DMS153 (cell line): ENCODE results near the gene SLC13A4.
A peak's percentile ranks its signal among the peaks of the same experiment; 100 is the strongest.
"Not testable (repeated sequence)": the region's sequence is repeated elsewhere in the genome, so short reads cannot be mapped to it uniquely, and the experiment has no call there.

Experiments
- DNase-seq: peaks from one replicate; lab custom pipeline; 2025; lab: John Stamatoyannopoulos, UW

SLC13A4 gene

GRCh38 chr7:135692055-135692454 lies 35.9 kb downstream of the SLC13A4 start:
- no peak for DNase-seq

- DNase-seq = no peak
Measured at GRCh38 chr7:135690566-135690965, 37.4 kb downstream of the SLC13A4 start.

GRCh38 chr7:135687466-135687865 lies 40.5 kb downstream of the SLC13A4 start:
- DNase-seq = no peak

GRCh38 chr7:135685306-135686084 lies 42.5 kb downstream of the SLC13A4 start:
- no peak for DNase-seq

- DNase-seq = no peak
Measured at GRCh38 chr7:135684699-135685098, 43.3 kb downstream of the SLC13A4 start.

GRCh38 chr7:135684136-135684535 lies 43.9 kb downstream of the SLC13A4 start:
- no peak for DNase-seq

GRCh38 chr7:135683609-135684008 lies 44.4 kb downstream of the SLC13A4 start:
- DNase-seq = no peak

- DNase-seq = no peak
Measured at GRCh38 chr7:135682191-135682590, 45.8 kb downstream of the SLC13A4 start.

GRCh38 chr7:135681762-135682161 lies 46.2 kb downstream of the SLC13A4 start:
- DNase-seq = no peak

- no peak for DNase-seq
Measured at GRCh38 chr7:135678612-135679575, 49.1 kb downstream of the SLC13A4 start.

GRCh38 chr7:135673360-135673706 lies 54.7 kb downstream of the SLC13A4 start:
- no peak for DNase-seq

- DNase-seq = no peak
Measured at GRCh38 chr7:135672560-135673359, 55.2 kb downstream of the SLC13A4 start.

- DNase-seq = no peak
Measured at GRCh38 chr7:135670179-135670578, 57.8 kb downstream of the SLC13A4 start.

GRCh38 chr7:135669774-135670173 lies 58.2 kb downstream of the SLC13A4 start:
- no peak for DNase-seq

GRCh38 chr7:135668852-135669395 lies 59.1 kb downstream of the SLC13A4 start:
- DNase-seq = not testable (repeated sequence)

- DNase-seq = not testable (repeated sequence)
Measured at GRCh38 chr7:135667626-135668025, 60.4 kb downstream of the SLC13A4 start.

- no peak for DNase-seq
Measured at GRCh38 chr7:135666846-135667245, 61.1 kb downstream of the SLC13A4 start.

- DNase-seq = no peak
Measured at GRCh38 chr7:135666156-135666555, 61.8 kb downstream of the SLC13A4 start.

- DNase-seq = no peak
Measured at GRCh38 chr7:135665042-135665441, 62.9 kb downstream of the SLC13A4 start.

- no peak for DNase-seq
Measured at GRCh38 chr7:135664046-135664589, 63.9 kb downstream of the SLC13A4 start.

GRCh38 chr7:135662373-135663114 lies 65.4 kb downstream of the SLC13A4 start, which contains the start of gene STMP1:
STMP1 (plus strand) TSS chr7:135662514.
- DNase-seq = peak; percentile 85
